ENCODE measurements around the gene IRF2BP1.
"Not testable (repeated sequence)": the region's sequence is repeated elsewhere in the genome, so short reads cannot be mapped to it uniquely, and the experiment has no call there.

Gene IRF2BP1

GRCh38 chr19:45902651-45903625 lies 17.0 kb upstream of the IRF2BP1 start:
- DNase-seq: peak; percentile 99

GRCh38 chr19:45901912-45902650 lies 16.1 kb upstream of the IRF2BP1 start, which contains the start of gene MYPOP:
Gene MYPOP, minus strand, starts transcription at chr19:45902613. Its CDS starts 840 bp downstream, at chr19:45901773.
- DNase-seq: no peak

- DNase-seq: no peak
Observed at GRCh38 chr19:45901432-45901911, 15.5 kb upstream of the IRF2BP1 start.

GRCh38 chr19:45900738-45901431 lies 14.9 kb upstream of the IRF2BP1 start:
- DNase-seq: no peak

- no peak for DNase-seq
Observed at GRCh38 chr19:45899919-45900589, 14.1 kb upstream of the IRF2BP1 start.

GRCh38 chr19:45899253-45899652 lies 13.3 kb upstream of the IRF2BP1 start:
- no peak for DNase-seq

GRCh38 chr19:45897261-45897812 lies 11.4 kb upstream of the IRF2BP1 start:
- DNase-seq: no peak

GRCh38 chr19:45895983-45896599 lies 10.2 kb upstream of the IRF2BP1 start:
- not testable (repeated sequence) for DNase-seq

- DNase-seq: no peak
Observed at GRCh38 chr19:45895519-45895972, 9.6 kb upstream of the IRF2BP1 start.

- no peak for DNase-seq
Observed at GRCh38 chr19:45890877-45891276, 4.9 kb upstream of the IRF2BP1 start.

- no peak for DNase-seq
Observed at GRCh38 chr19:45889210-45889885, 3.4 kb upstream of the IRF2BP1 start.

GRCh38 chr19:45887200-45887710 lies 1.3 kb upstream of the IRF2BP1 start:
- no peak for DNase-seq

- DNase-seq: peak; percentile 83
Observed at GRCh38 chr19:45886427-45887199, 672 bp upstream of the IRF2BP1 start.

- DNase-seq: no peak
Observed at GRCh38 chr19:45884682-45885555, 1.0 kb downstream of the IRF2BP1 start.

GRCh38 chr19:45883881-45884681 lies 1.9 kb downstream of the IRF2BP1 start:
- no peak for DNase-seq

GRCh38 chr19:45883586-45883880 lies 2.4 kb downstream of the IRF2BP1 start:
- no peak for DNase-seq

- DNase-seq: peak; percentile 69
Observed at GRCh38 chr19:45882652-45883585, 3.0 kb downstream of the IRF2BP1 start.
